HCT116 (cell line): ENCODE results near the gene NDUFS2. TPM values are rescaled to one million over a fixed set of nuclear protein-coding genes. Genes with fewer than 3 reads are reported as not detected.

Experiments
- ATAC-seq: fragments of 200-7000 bp; cut with Tn5 transposase; 2 replicates; pipeline ENCODE4 v1.9.1; 2020; ENCODE audit warnings: mild to moderate bottlenecking, moderate library complexity
- BruUV-seq: library from RNA; stranded (reverse); fragments of 400-500 nt; replicated peaks from 2 replicates; lab custom pipeline; 2021; lab: Mats Ljungman, UMichigan
- CTCF ChIA-PET: fragments of 300-600 bp; sonication (Branson Sonifier 250); formaldehyde crosslinking; loops from one replicate; lab custom pipeline; 2021; ENCODE audit warnings: antibody characterized with exemption; lab: Charles Lee
- POLR2A ChIA-PET: fragments of 300-600, 350-600 bp; sonication (Branson Sonifier 250); formaldehyde crosslinking; loops from one replicate; lab custom pipeline; 2021; ENCODE audit warnings: antibody characterized with exemption; lab: Charles Lee
- RAD21 ChIA-PET, 2 experiments: fragments of 300-600 bp; sonication (Branson Sonifier 250); formaldehyde crosslinking; loops; one replicate each; lab custom pipeline; 2023; ENCODE audit warnings: low total read pairs in 2 of 2; ENCODE audit not compliant: uncharacterized antibody in 2 of 2, unreplicated experiment in 2 of 2, low non-redundant PET in 1 of 2; lab: Charles Lee
- DNase-seq: peaks from one replicate; pipeline ENCODE4 v3.0.0-alpha.2; 2010; ENCODE audit warnings: low read depth, low spot score
- H2AFZ ChIP-seq: fragments of 200-600 bp; shearing (Covaris generic), sonication (generic); 2 replicates; pipeline ENCODE4 v1.6.1; 2017; ENCODE audit warnings: low read depth, mixed run types, mixed read lengths, antibody characterized with exemption, low read length; ENCODE audit not compliant: poor library complexity, severe bottlenecking
- H3K27ac ChIP-seq: 2 replicates; pipeline ENCODE4 v1.5.1; 2012; ENCODE audit warnings: low read depth, low read length
- H3K27me3 ChIP-seq: fragments of 200-600 bp; sonication (generic); 2 replicates; pipeline ENCODE4 v1.6.1; 2016; ENCODE audit warnings: mixed run types, low read length, mixed read lengths; ENCODE audit not compliant: insufficient read depth
- H3K36me3 ChIP-seq, 2 experiments: fragments of 200-500 bp in 1 of 2; fragments of 200-600 bp in 1 of 2; sonication (Bioruptor generic) in 1 of 2; sonication (generic) in 1 of 2; 2 replicates each; pipeline versions ENCODE4 v1.5.1 to v1.6.1; 2014 to 2016; ENCODE audit warnings: low read length in 2 of 2, inconsistent platforms in 1 of 2, mixed read lengths in 1 of 2, mixed run types in 1 of 2; ENCODE audit not compliant: insufficient read depth in 2 of 2, control insufficient read depth in 1 of 2
- H3K4me1 ChIP-seq, 2 experiments: fragments of 200-600 bp in 1 of 2; sonication (generic) in 1 of 2; 2 replicates each; pipeline versions ENCODE4 v1.5.1 to v1.6.1; 2012 to 2017; ENCODE audit warnings: low read length in 2 of 2, inconsistent platforms in 1 of 2, mild to moderate bottlenecking in 1 of 2, mixed read lengths in 1 of 2, mixed run types in 1 of 2, moderate library complexity in 1 of 2; ENCODE audit not compliant: insufficient read depth in 2 of 2, control insufficient read depth in 1 of 2
- H3K4me2 ChIP-seq: fragments of 200-600 bp; sonication (generic); 2 replicates; pipeline ENCODE4 v1.6.1; 2017; ENCODE audit warnings: mixed run types, low read length, mixed read lengths
- H3K4me3 ChIP-seq, 2 experiments: fragments of 200-600 bp in 1 of 2; sonication (generic) in 1 of 2; replicated peaks in 1 of 2; 2 replicates each; pipeline ENCODE4 v1.5.1; 2011 to 2016; ENCODE audit warnings: low read length in 2 of 2, control low read depth in 1 of 2, low read depth in 1 of 2, mild to moderate bottlenecking in 1 of 2, mixed read lengths in 1 of 2, mixed run types in 1 of 2
- H3K79me2 ChIP-seq: fragments of 200-600 bp; sonication (generic); 2 replicates; pipeline ENCODE4 v1.6.1; 2017; ENCODE audit warnings: mild to moderate bottlenecking, mixed run types, low read length, moderate library complexity, mixed read lengths; ENCODE audit not compliant: insufficient read depth
- H3K9ac ChIP-seq: fragments of 200-600 bp; sonication (generic); 2 replicates; pipeline ENCODE4 v1.6.1; 2016; ENCODE audit warnings: low read length, mixed read lengths
- H3K9me2 ChIP-seq: fragments of 200-600 bp; sonication (generic), shearing (Covaris generic); 2 replicates; pipeline ENCODE4 v1.6.1; 2017; ENCODE audit warnings: mixed run types, mild to moderate bottlenecking, moderate library complexity; ENCODE audit not compliant: insufficient read depth
- H3K9me3 ChIP-seq, 2 experiments: fragments of 200-500 bp in 1 of 2; fragments of 200-600 bp in 1 of 2; sonication (Bioruptor generic) in 1 of 2; sonication (generic) in 1 of 2; 2 replicates each; pipeline ENCODE4 v1.6.1; 2014 to 2017; ENCODE audit warnings: low read length in 2 of 2, mixed read lengths in 2 of 2, inconsistent platforms in 1 of 2, low read depth in 1 of 2, mild to moderate bottlenecking in 1 of 2, mixed run types in 1 of 2, moderate library complexity in 1 of 2; ENCODE audit not compliant: control insufficient read depth in 1 of 2, insufficient read depth in 1 of 2
- H4K20me1 ChIP-seq: fragments of 200-600 bp; sonication (generic), shearing (Covaris generic); 2 replicates; pipeline ENCODE4 v1.6.1; 2017; ENCODE audit warnings: mixed run types, mild to moderate bottlenecking, moderate library complexity; ENCODE audit not compliant: insufficient read depth
- ELF1 ChIP-seq: IDR thresholded peaks from 2 replicates; pipeline ENCODE4 v1.6.1; 2012; ENCODE audit warnings: low read depth, borderline replicate concordance
- POLR2A ChIP-seq: IDR thresholded peaks from 2 replicates; pipeline ENCODE4 v1.7.0; 2011; ENCODE audit warnings: borderline replicate concordance; ENCODE audit not compliant: insufficient read depth, insufficient read length; ENCODE audit errors: extremely low read depth
- SP1 ChIP-seq: IDR thresholded peaks from 2 replicates; pipeline ENCODE4 v1.6.1; 2012; ENCODE audit warnings: low read depth
- YY1 ChIP-seq: IDR thresholded peaks from 2 replicates; pipeline ENCODE4 v1.6.1; 2011; ENCODE audit warnings: low read length, low read depth, moderate library complexity, mild to moderate bottlenecking; ENCODE audit not compliant: insufficient replicate concordance; ENCODE audit errors: extremely low read depth
- ZBTB33 ChIP-seq: IDR thresholded peaks from 2 replicates; pipeline ENCODE4 v1.6.1; 2011; ENCODE audit warnings: mild to moderate bottlenecking, low read length, moderate library complexity; ENCODE audit not compliant: insufficient replicate concordance; ENCODE audit errors: extremely low read depth
- ZFX ChIP-seq: fragments of 450-650 bp; IDR thresholded peaks from 2 replicates; pipeline ENCODE4 v1.6.1; 2017
- ZNF274 ChIP-seq: fragments of 200-500 bp; sonication (Bioruptor generic); IDR thresholded peaks from 2 replicates; pipeline ENCODE4 v1.6.1; 2014; ENCODE audit warnings: mild to moderate bottlenecking, low read depth, low read length, inconsistent platforms
- intact Hi-C: fragments of 100-400 bp; cut with micrococcal nuclease; formaldehyde crosslinking; loops from 2 replicates; pipeline ENCODE4 v1.10.0; 2022
- total RNA-seq: library from RNA; stranded (reverse); gene quantifications from one replicate; pipeline ENCODE4 v1.2.1, GENCODE V29; 2021; ENCODE audit not compliant: unreplicated experiment

The NDUFS2 gene
- total RNA-seq, 1 experiment from 2014 or later: 82.7 TPM

DNA sequence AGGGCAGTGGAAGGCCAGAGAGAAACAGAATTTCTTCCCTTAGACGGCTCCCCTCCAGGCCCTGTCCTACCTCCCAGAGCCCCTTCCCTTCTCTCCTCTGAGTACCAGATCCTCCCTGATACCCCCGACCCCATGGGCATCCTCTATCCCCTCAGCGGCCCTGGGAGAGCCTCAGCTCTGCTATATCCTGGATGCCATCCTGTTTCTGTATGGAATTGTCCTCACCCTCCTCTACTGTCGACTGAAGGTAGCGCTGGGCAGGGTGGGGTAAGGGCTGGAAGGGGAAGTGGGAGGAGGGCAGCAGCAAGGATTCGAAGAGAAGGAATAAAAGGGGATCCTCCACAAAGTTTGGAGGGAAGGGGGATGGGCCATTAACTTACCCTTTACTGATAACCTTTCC lies 15.7 kb downstream of the NDUFS2 start:
- BruUV-seq: no TSS peak
- Histone ChIP-seq H3K4me3 (no peak overlapping the region), H4K20me1 (no peaks in the 10 kb centered on the region), H3K27ac (no peak overlapping the region), H3K36me3 (peaks cover 17% of the 10 kb centered on the region in 2 experiments; a peak in 3 of 4 replicates), H3K27me3 (no peaks in the 10 kb centered on the region), H2AFZ (no peak overlapping the region), H3K4me2 (no peak overlapping the region), H3K9me3 (no peaks in the 10 kb centered on the region), H3K9me2 (0 out of 2 replicates have a peak, but pooled peaks cover 3% of the 10 kb centered on the region), H3K4me1 (no peaks in the 10 kb centered on the region), H3K79me2 (no peaks in the 10 kb centered on the region), H3K9ac (no peak overlapping the region)
- POLR2A ChIA-PET: no interaction called here
- intact Hi-C loops: no loop called here
- DNase-seq: no peak
- RAD21 ChIA-PET: no interaction called here
- CTCF ChIA-PET: interaction anchor here (2.6 kb wide), 1 partner anchor 8 kb away, joined by 9 read pairs; the partner anchor contains the start of gene TOMM40L
- ATAC-seq: no peak
- TF ChIP-seq ZFX (no peak), ELF1 (no peak), ZBTB33 (no peak)

- CTCF ChIA-PET: no interaction called here
- no peak for ATAC-seq
- POLR2A ChIA-PET: no interaction called here
Measured at GRCh38 chr1:161218301-161219077, 16.3 kb downstream of the NDUFS2 start.

More at GRCh38 chr1:161218301-161219077, 16.3 kb downstream of the NDUFS2 start:
- Histone ChIP-seq H2AFZ (no peak overlapping the region), H3K9me3 (no peaks in the 10 kb centered on the region), H3K36me3 (peaks cover 10 to 12% of the 10 kb centered on the region in 2 experiments; a peak in 3 of 4 replicates), H3K9me2 (0 out of 2 replicates have a peak, but pooled peaks cover 3% of the 10 kb centered on the region), H4K20me1 (no peaks in the 10 kb centered on the region), H3K9ac (no peak overlapping the region), H3K79me2 (no peaks in the 10 kb centered on the region), H3K4me2 (no peak overlapping the region), H3K4me1 (no peaks in the 10 kb centered on the region), H3K27ac (no peak overlapping the region), H3K27me3 (no peaks in the 10 kb centered on the region), H3K4me3 (no peak overlapping the region)
- RAD21 ChIA-PET: no interaction called here
- DNase-seq: no peak
- BruUV-seq: no TSS peak
- TF ChIP-seq POLR2A: no peak
- TF ChIP-seq ZNF274: no peak
- no peak for TF ChIP-seq SP1
- no peak for TF ChIP-seq YY1
- intact Hi-C loops: no loop called here
